ENCODE results near the gene GPR22.

GRCh38 chr7:107464666-107465226 is 5.1 kb upstream of the GPR22 start:
- no peak for TF ChIP-seq POLR2AphosphoS5 (IDR thresholded peaks at IDR 0.05; ENCODE audit: low read depth, low read length)
- TF ChIP-seq FOSL1 (IDR thresholded peaks at IDR 0.05; ENCODE audit: insufficient read depth, low read depth, low read length) = no peak
- no peak for TF ChIP-seq HDAC2 (IDR thresholded peaks at IDR 0.05; ENCODE audit: borderline replicate concordance in 1 of 2, low read depth in 2 of 2, low read length in 2 of 2)
- TF ChIP-seq CTCF (IDR thresholded peaks at IDR 0.05; ENCODE audit: control extremely low read depth in 1 of 3, insufficient read depth in 1 of 3, low read depth in 1 of 3, low read length in 3 of 3) = no peak
- no peak for TF ChIP-seq EZH2 (IDR thresholded peaks at IDR 0.05; ENCODE audit: low read depth, low read length, severe bottlenecking)
- no peak for TF ChIP-seq POLR2A (IDR thresholded peaks at IDR 0.05; ENCODE audit: control extremely low read depth in 1 of 2, low read depth in 2 of 2, low read length in 2 of 2)
- no peak for TF ChIP-seq ATF3 (IDR thresholded peaks at IDR 0.05; ENCODE audit: insufficient read depth, low read depth, low read length)
- TF ChIP-seq SIN3A (conservative IDR thresholded peaks at IDR 0.05 in 1 of 2, IDR thresholded peaks at IDR 0.05 in 1 of 2; ENCODE audit: low read depth in 1 of 2, low read length in 2 of 2) = no peak
- TF ChIP-seq CBX5 (IDR thresholded peaks at IDR 0.05; ENCODE audit: low read depth, low read length) = no peak
- TF ChIP-seq TAF1 (IDR thresholded peaks at IDR 0.05; ENCODE audit: low read depth, low read length) = no peak
- TF ChIP-seq RAD21 (IDR thresholded peaks at IDR 0.05 in 1 of 2, conservative IDR thresholded peaks at IDR 0.05 in 1 of 2; ENCODE audit: low read depth in 2 of 2, low read length in 2 of 2) = no peak
- no peak for TF ChIP-seq EP300 (IDR thresholded peaks at IDR 0.05; ENCODE audit: borderline replicate concordance in 1 of 2, low read depth in 2 of 2, low read length in 2 of 2)
- no peak for TF ChIP-seq SRF (IDR thresholded peaks at IDR 0.05; ENCODE audit: low read depth, low read length)
- no peak for TF ChIP-seq TBP (IDR thresholded peaks at IDR 0.05; ENCODE audit: low read depth, low read length)

Data from H1 (cell line).